NOMO-1 treated with dmso at 0.1 percent for 144 hours (cell line): ENCODE data around the gene MTCP1.

ENCODE experiments used
- DNase-seq: peaks from one replicate; lab custom pipeline; 2025; ENCODE audit not compliant: unreplicated experiment; lab: John Stamatoyannopoulos, UW

MTCP1 gene

DNA sequence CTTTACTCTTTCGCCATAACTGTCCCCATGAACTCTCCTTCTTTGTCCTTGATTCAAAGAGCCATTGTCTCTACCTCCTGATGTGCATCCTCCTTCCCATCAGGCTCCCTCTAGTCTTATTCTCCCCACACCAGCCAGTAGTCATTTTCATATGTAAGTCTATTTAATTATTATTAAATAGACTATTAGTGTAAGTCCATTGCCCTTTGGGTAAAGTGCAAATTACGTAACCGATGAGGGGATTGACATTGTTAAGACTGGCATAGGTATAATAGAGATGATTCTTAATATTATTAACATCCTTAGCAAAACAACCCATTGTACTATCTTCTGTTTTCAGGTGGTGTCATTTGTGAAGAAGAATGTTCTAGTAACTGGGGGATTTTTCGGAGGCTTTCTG is 16.7 kb downstream of the MTCP1 start:
- no peak for DNase-seq

DNA sequence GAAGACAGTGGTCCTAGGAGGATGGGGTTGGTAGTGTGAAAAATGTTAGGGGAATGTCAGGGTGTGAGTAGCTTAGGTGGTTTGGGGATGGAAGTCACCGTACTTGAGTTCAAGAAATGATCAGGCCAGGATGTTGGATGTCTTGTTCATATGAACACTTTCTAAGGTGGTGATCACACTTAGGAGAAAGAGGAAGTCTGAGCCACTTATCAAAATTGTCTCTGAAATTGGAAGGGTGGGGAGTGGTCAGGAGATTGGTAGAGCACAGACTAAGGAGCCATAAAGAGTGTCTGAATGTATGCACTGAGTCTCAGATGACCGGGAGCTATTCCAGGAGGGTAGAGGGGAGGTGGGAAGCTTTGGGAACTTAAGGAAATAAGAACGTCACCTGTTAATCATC is 17.3 kb downstream of the MTCP1 start:
- DNase-seq: no peak

DNA sequence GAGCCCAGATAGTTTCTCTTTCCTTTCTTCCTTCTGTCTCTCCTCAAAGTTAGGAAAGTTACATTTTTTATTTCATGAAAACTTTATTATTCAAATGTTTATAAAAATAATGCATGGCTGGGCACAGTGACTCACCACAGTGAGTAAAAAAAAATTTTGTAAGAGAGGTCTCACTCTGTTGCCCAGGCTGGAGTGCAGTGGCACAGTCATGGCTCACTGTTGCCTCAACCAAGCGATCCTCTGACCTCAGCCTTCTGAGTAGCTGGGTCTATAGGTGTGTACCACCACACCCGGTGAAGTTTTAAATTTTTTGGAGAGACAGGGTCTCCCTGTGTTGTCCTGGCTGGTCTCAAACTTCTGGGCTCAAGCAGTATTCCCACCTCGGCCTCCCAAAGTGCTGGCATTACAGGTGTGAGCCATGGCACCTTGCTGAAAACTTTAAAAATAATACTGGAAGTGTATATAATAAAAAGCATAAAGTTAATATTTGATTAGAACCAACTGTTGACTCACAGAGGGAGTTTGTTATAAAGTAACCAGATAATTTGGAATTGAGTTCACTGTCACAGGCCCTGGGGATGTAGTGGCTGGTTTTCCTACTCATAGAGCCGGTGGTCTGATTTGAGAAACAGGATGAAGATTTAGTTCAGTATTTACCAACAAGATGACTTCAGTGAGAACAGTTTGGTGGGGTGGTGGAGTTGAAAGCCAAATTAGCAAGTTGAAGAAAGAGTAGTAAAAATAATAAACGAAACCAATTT is 18.0 kb downstream of the MTCP1 start:
- no peak for DNase-seq

DNA sequence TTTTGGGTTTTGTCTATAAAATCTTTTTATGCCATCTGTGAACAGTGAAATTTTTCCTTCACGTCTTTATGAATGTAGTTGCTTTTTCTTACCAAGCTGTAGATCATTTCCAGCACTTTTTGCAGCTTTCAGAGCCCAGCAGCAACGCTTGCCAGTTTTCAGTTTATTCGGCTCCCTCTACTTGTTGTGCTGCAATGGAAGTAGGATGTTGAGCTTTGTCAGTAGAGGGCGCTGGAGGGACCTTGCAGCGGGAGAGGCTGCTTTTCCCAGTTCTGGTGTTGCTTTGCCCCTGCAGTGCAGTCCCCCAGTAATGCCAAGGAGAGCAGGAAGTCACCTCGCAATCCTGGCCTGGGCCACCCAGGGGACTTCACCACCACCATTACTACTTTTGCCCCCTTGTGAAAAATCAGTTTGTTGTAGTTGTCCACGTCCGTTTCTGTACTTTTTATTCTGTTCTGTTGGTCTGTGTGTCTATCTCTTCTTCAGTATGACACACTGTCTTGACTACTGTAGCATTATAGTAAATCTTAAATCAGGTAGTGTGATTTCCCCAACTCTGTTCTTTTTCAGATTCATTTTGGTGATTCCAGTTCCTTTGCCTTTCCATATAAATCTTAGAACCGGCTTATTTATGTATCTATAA is 21.8 kb downstream of the MTCP1 start:
- no peak for DNase-seq

DNA sequence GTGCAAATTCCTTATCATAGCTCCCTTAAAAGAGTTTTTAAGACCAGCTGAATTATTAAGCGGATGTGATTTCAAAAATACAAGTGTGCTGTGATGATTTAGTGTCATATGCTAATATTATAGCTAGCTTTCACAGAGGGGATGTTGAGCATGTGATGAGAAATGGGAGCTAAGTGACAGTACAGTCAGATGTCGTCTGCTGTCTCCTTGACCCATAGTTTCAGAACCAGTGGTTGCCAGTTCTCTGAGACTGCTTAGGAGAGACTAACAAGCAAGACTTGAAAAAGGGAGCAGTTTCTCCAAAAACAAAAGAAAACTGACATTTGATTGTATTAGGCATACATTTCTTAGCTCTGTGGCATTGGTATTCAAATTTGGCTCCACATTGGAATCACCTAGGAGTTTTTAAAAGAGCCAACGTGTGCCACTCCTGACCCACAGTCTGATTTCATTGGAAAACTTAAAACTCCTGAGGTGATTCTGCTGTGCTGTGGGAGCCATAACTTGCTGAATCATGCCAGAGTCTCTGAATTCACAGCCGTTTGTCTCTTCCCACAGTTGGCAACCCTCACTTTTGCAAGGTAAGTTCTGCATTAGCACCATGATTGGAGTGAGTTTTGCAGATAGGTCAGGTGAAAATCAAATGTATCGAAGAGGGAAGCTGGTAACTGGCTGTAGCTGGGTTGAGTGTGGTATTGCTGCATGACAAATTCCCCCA is 24.0 kb downstream of the MTCP1 start:
- no peak for DNase-seq

DNA sequence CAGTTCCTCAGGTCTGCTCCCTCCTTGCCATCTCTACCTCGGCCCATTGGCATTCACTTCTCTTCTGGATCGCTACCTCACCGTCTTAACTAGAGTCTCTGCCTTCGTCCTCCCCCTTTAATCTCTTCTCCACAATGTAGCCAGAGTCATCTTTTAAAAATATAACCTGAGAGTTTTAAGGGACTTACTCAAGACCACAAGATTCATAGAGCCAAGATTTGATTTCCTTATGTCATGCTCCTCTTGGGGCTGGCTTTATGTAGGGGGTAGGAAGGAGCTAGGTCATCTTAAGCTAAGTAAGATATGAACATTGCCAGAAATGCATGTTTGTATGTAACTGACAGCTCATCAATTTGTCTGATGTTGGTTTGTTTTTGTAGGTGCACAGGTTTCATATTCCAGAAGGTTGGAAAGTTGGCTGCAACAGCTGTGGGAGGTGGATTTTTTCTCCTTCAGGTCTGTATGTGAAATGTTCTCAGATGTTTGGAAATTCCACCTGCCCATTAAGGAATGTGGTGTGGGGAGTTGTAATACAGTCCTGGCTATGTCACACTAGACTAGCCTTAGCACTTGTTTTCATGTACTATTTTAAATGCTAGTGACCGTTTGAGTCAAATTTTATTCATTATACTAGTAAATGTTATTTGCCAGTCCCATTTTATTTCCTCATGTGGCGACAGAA is 24.7 kb downstream of the MTCP1 start:
- DNase-seq: no peak

DNA sequence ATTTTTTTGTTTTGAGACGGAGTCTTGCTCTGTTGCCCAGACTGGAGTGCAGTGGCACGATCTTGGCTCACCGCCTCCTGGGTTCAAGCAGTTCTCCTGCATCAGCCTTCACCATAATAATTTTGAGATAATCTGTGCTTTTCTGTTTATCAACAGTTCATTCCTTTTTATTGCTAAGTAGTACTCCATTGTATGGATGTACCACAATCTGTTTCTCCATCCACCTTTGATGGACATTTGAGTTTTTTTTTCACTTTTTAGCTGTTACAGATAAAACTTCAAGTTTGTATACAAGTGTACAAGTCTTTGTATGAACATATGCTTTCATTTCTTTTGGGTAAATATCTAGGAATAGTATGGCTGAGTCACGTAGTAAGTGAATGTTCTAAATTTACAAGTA is 35.2 kb downstream of the MTCP1 start:
- DNase-seq: no peak

DNA sequence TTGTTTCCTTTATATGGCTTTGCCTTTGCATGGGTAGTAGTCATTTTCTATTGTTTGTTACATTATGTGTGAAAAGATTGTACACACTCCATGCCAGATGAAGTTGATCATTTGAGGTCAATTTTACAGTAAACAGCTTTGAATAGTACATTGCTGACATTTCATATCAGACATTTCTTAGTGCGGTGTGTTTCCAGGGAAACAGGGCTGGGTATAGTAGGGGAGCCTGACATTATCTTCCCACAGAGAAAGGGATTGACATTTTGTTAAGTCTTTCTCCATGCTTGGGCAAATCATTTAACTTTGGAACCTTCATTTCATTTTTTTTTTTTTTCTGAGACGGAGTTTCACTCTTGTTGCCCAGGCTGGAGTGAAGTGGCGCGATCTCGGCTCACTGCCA is 39.3 kb downstream of the MTCP1 start:
- DNase-seq: no peak

DNA sequence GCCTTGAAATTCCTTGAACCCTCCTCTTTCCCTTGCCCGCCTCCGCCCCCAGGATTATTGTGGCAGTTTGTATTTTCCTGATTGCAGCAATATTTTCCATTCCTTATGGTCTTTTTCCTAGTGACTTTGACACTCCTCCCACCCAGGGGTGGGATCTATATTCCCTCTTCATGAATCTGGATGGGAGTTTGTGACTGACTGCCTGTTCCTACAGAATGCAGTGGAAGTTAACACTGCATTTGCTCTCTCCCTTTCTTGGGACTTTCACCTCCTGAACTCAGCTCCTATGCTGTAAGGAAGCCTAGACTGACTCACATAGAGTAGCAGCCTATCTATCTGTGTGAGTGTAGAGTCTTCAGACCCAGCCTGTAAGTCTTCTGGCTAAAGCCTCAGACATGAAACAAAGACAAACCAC is 42.1 kb downstream of the MTCP1 start:
- DNase-seq: no peak

DNA sequence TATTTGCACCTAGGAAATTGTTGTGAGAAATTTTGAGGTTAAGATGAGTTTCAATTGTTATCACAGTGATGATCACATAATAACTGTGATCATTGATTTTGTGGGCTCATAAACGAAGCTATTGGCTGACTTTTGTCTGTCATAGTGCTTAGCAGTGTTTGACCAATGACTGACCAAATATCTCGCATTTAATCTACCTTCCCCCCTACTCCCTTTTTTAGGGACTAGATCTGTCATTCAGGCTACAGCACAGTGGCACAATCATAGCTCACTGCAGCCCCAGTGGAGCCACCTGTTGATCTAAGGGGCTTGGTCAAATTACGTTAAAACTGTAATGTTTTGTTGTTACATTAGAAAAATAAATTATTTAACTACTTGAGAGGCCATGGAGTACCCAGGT is 42.8 kb downstream of the MTCP1 start:
- no peak for DNase-seq

DNA sequence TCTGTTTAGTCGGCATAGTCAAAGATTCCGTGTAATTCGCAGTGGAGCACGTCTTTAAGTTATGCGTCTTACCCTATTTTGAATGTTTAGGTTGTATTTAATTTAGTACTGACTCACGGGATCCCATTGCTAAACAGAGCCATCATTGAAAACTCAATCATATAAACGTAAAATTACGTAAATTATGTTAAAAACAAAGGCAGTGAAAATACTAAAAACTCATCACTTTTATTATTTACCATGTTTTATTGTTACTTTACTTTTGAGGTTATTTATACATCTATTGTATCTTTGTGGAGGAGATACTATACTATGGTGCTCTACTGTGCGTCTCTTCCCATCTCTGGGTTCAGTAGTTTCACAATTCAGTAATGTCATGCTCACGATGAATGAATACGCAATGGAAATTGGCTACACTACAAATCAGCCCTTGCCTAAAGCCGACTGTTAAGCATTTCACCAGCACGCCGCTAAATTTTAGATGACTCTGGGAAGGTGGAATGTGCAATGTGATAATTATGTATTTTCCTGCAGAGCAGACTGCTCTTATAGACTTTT is 43.3 kb downstream of the MTCP1 start:
- no peak for DNase-seq

DNA sequence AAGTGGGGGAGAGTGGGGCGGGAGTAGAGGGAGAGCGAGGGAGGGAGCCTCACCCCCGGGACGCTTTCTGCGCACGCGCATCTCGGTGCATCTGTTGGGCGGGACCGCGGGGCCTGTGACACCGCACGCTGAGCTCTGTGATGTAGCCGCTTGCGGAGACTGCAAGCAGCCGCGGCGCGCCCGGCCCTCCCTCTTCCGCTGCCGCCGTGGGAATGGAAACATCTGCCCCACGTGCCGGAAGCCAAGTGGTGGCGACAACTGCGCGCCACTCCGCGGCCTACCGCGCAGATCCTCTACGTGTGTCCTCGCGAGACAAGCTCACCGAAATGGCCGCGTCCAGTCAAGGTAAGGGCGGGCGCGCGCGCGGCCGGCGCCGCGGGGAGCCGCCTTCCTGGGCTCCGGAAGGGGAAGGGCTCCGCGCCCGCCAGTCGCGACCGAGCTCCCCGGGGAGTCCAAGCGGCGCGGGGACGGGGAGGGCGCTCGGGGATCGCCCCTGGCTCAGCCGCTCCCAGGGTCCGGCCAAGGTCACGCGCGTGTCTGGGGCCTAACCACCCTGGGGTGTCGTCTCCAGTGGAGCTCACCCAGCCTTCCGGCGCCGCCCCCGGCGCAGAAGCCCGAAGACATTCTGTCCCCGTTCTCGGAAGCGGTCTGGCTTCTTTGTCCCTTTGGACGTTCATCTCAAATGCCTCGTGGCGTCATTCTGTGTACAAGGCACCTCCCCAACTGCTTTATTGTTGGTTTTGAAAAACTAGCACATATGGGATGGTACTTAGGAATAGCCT is 44.0 kb downstream of the MTCP1 start, which contains the start of gene FUNDC2:
TSS of gene FUNDC2 (plus strand) at position 118 of the 782 bp plus-strand sequence. CDS start at position 213, 95 bp downstream.
- DNase-seq: peak; percentile 78

DNA sequence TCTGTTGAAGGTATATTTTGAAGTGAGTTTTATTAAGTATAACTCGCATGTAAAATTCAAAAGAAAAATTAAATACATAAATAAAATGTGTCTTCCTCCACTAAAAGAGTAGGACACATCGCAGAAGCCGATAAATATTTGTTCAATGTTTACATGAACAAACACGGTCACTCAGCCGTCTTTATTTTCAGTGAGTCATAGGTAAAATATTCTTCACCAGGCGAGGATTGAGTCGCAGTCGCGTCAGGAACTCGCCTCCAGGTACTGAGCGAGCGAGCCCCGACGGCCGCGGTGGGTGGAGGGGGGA is 44.6 kb downstream of the MTCP1 start:
- DNase-seq: no peak

DNA sequence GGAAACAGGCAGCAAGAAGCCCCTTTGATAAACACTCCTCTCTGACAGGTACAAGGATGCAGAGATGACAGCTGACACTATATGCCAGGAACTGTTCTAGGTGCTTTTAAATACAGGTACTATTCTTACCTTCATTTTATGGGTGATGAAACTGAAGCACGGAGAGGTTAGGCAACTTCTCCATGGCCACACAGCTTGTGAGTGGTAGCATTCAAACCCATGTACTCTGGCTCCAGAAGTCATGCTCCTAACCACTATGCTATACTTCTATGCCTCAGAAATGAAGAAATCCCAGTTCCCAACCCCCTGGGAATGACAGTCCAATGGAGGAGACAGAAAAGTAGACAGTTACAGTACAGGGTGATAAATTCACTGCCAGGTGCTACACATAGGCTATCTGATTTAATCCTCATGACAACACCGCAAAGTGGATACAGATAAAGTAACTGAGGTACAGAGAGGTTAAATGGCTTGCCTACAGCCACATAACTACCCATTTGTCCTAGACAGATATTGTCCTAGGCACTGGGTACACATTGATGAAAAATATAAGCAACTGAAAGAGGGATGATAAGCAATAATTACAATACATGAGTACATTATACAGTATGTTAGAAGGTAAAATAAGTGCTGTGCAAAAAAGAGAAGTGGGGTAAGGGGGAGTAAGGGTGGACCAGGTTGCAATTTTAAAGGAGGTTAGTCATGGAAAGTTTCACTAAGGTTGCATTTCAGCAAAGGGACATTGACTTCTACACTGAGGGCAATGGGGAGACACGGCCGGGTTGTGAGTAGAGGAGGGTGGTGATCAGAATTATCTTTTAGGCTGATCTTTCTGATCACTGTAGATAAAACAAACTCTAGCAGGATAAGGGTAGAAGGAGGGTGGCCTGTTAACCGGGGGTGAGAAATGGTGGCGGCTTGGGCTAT is 46.8 kb downstream of the MTCP1 start:
- no peak for DNase-seq

DNA sequence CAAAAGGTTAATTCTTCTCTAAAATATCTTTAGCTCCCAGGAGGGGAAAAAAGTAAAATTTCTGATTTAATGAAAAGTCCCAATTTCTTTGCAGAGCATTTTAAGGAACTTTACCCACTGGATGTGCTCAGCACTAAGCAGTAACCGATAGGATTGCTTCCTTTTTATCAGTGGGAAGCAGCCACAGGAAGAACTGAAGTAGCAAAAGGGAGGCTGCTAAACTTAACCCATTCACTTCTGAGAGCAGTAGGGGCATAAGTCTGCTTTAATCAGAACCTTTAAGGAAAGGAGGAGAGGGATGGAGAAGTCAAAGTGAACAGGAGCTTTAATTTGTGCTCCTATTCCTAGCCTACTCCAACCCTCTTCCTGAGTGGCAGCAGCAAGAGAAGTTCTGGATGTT is 48.4 kb downstream of the MTCP1 start, which contains the start of gene F8:
TSS of gene F8 (minus strand) at position 139 of the 400 bp plus-strand sequence. CDS start 171 bp downstream, outside the sequence.
- no peak for DNase-seq

DNA sequence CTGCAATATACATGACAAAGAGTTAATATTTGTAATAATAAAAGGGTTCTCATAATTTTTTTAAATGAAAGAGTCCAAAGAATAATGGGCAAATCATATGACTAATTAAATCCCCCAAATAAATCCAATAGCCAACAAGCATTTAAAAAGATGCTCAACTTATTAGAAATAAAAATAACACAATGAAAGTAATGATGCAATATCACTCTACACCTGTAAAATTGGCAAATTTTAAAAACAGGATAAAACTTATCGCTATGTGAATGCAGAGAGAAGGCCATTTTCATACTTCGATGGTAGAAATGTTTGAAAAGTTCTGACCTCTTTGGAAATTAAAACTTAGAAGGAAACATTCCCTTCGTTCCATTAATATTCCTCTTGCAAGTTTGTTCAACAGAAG is 50.3 kb downstream of the MTCP1 start:
- no peak for DNase-seq
